Ishikawa (cell line): ENCODE measurements around the gene DOCK2.

Source experiments
- EP300 ChIP-seq: IDR thresholded peaks from 2 replicates; pipeline ENCODE4 v1.6.1; 2012; ENCODE audit warnings: borderline replicate concordance
- REST ChIP-seq: IDR thresholded peaks from 2 replicates; pipeline ENCODE4 v1.6.1; 2012; ENCODE audit warnings: low read depth, mild to moderate bottlenecking
- TCF12 ChIP-seq: IDR thresholded peaks from 2 replicates; pipeline ENCODE4 v1.6.1; 2012; ENCODE audit warnings: low read depth

GRCh38 chr5:169712428-169712827 lies 75.4 kb downstream of the DOCK2 start:
- TF ChIP-seq EP300, result no peak
- TF ChIP-seq TCF12, result no peak
- no peak for TF ChIP-seq REST
